ENCODE results near the gene TXNIP.

TXNIP gene

GRCh38 chr1:145958734-145959133 is 37.6 kb downstream of the TXNIP start:
- Histone ChIP-seq H3K4me1 (ENCODE audit: low read length) (peaks cover 41% of the 10 kb centered on the region), H3K9ac (ENCODE audit: low read length) (0 out of 2 replicates have a peak overlapping the region, but pooled peaks have one; percentile 54)

GRCh38 chr1:145957443-145958319 is 38.7 kb downstream of the TXNIP start, which contains the start of gene LIX1L:
Gene LIX1L, minus strand, starts transcription at chr1:145958017. Its CDS starts 90 bp downstream, at chr1:145957927.
- H3K9ac ChIP-seq (ENCODE audit: low read length): peak within 1 kb of the TSS; percentile 80
- peaks cover 16% of the 10 kb centered on the region for H3K79me2 ChIP-seq (ENCODE audit: low read length)
- H3K4me1 ChIP-seq (ENCODE audit: low read length): peaks cover 30% of the 10 kb centered on the region
- H2AFZ ChIP-seq (ENCODE audit: low read depth, low read length): peak within 1 kb of the TSS; percentile 82
- H3K4me3 ChIP-seq (ENCODE audit: low read length): peak within 1 kb of the TSS; percentile 87
- peak within 1 kb of the TSS; percentile 43 for H3K27ac ChIP-seq (ENCODE audit: low read length)
- no peak for TF ChIP-seq EZH2phosphoT487 (IDR thresholded peaks at IDR 0.05; ENCODE audit: low read depth)
- TF ChIP-seq CTCF (IDR thresholded peaks at IDR 0.05; ENCODE audit: low read depth, low read length): no peak
- peaks cover 18% of the 10 kb centered on the region for H3K27me3 ChIP-seq (ENCODE audit: low read depth, low read length)
- no peaks in the 10 kb centered on the region for H3K9me3 ChIP-seq (ENCODE audit: insufficient read depth, low read length)
- peak within 1 kb of the TSS; percentile 90 for H3K4me2 ChIP-seq (ENCODE audit: low read length)
- H4K20me1 ChIP-seq (ENCODE audit: insufficient read depth, low read length): no peaks in the 10 kb centered on the region
- no peaks in the 10 kb centered on the region for H3K36me3 ChIP-seq (replicated peaks; ENCODE audit: low read depth, low read length)

More at GRCh38 chr1:145958734-145959133, 37.6 kb downstream of the TXNIP start:
- Histone ChIP-seq H3K79me2 (ENCODE audit: low read length) (peaks cover 12% of the 10 kb centered on the region), H3K4me3 (ENCODE audit: low read length) (peak overlapping the region; percentile 87), H2AFZ (ENCODE audit: low read depth, low read length) (no peak overlapping the region), H3K27me3 (ENCODE audit: low read depth, low read length) (peaks cover 18% of the 10 kb centered on the region), H4K20me1 (ENCODE audit: insufficient read depth, low read length) (no peaks in the 10 kb centered on the region), H3K27ac (ENCODE audit: low read length) (no peak overlapping the region), H3K4me2 (ENCODE audit: low read length) (peak overlapping the region; percentile 90), H3K9me3 (ENCODE audit: insufficient read depth, low read length) (no peaks in the 10 kb centered on the region), H3K36me3 (replicated peaks; ENCODE audit: low read depth, low read length) (no peaks in the 10 kb centered on the region)
- TF ChIP-seq EZH2phosphoT487 (IDR thresholded peaks at IDR 0.05; ENCODE audit: low read depth) (no peak), CTCF (IDR thresholded peaks at IDR 0.05; ENCODE audit: low read depth, low read length) (no peak)

GRCh38 chr1:145956781-145957442 is 39.5 kb downstream of the TXNIP start:
- peak overlapping the region; percentile 43 for H3K27ac ChIP-seq (ENCODE audit: low read length)
- H3K4me3 ChIP-seq (ENCODE audit: low read length): peak overlapping the region; percentile 87
- H3K9ac ChIP-seq (ENCODE audit: low read length): peak overlapping the region; percentile 80
- peaks cover 19% of the 10 kb centered on the region for H3K79me2 ChIP-seq (ENCODE audit: low read length)
- peak overlapping the region; percentile 90 for H3K4me2 ChIP-seq (ENCODE audit: low read length)
- H3K9me3 ChIP-seq (ENCODE audit: insufficient read depth, low read length): no peaks in the 10 kb centered on the region
- H3K36me3 ChIP-seq (replicated peaks; ENCODE audit: low read depth, low read length): no peaks in the 10 kb centered on the region
- TF ChIP-seq EZH2phosphoT487 (IDR thresholded peaks at IDR 0.05; ENCODE audit: low read depth) (no peak), CTCF (IDR thresholded peaks at IDR 0.05; ENCODE audit: low read depth, low read length) (no peak)
- H2AFZ ChIP-seq (ENCODE audit: low read depth, low read length): peak overlapping the region; percentile 57; the same call in 1 of the 2 replicates
- peaks cover 18% of the 10 kb centered on the region for H3K27me3 ChIP-seq (ENCODE audit: low read depth, low read length)
- no peaks in the 10 kb centered on the region for H4K20me1 ChIP-seq (ENCODE audit: insufficient read depth, low read length)
- H3K4me1 ChIP-seq (ENCODE audit: low read length): peaks cover 30% of the 10 kb centered on the region

GRCh38 chr1:145956361-145956760 is 40.0 kb downstream of the TXNIP start:
- no peak for TF ChIP-seq CTCF (IDR thresholded peaks at IDR 0.05; ENCODE audit: low read depth, low read length)
- Histone ChIP-seq H3K27me3 (ENCODE audit: low read depth, low read length) (peaks cover 18% of the 10 kb centered on the region), H3K36me3 (replicated peaks; ENCODE audit: low read depth, low read length) (no peaks in the 10 kb centered on the region), H3K4me2 (ENCODE audit: low read length) (peak overlapping the region; percentile 90), H3K4me3 (ENCODE audit: low read length) (peak overlapping the region; percentile 87), H3K79me2 (ENCODE audit: low read length) (peaks cover 19% of the 10 kb centered on the region), H2AFZ (ENCODE audit: low read depth, low read length) (no peak overlapping the region), H3K9me3 (ENCODE audit: insufficient read depth, low read length) (no peaks in the 10 kb centered on the region), H3K9ac (ENCODE audit: low read length) (peak overlapping the region; percentile 80), H4K20me1 (ENCODE audit: insufficient read depth, low read length) (no peaks in the 10 kb centered on the region), H3K27ac (ENCODE audit: low read length) (no peak overlapping the region), H3K4me1 (ENCODE audit: low read length) (peaks cover 26% of the 10 kb centered on the region)

All from OCI-LY3 (cell line).